Stimulated activated memory B cell treated with anti-CD40 and anti-IgM and Interleukin-4, amounts not matched to agents 10 μg/mL and 1 μg/mL and 100 μg/mL, for 72 hours (primary cell): ENCODE results near the gene TMEM178B.

Experiments
- ATAC-seq: fragments of 150-1000 bp; cut with Tn5 transposase; 2 replicates; pipeline ENCODE4 v1.10.0; 2021
- H3K27ac Mint-ChIP-seq: one replicate; pipeline ENCODE4 v1.8.0; 2022; ENCODE audit warnings: mild to moderate bottlenecking, mixed read lengths
- H3K27me3 Mint-ChIP-seq: one replicate; pipeline ENCODE4 v1.8.0; 2022; ENCODE audit warnings: mixed read lengths
- H3K36me3 Mint-ChIP-seq: one replicate; pipeline ENCODE4 v1.8.0; 2022; ENCODE audit warnings: mixed read lengths
- H3K4me1 Mint-ChIP-seq: one replicate; pipeline ENCODE4 v1.8.0; 2022; ENCODE audit warnings: mixed read lengths
- H3K4me3 Mint-ChIP-seq: one replicate; pipeline ENCODE4 v1.8.0; 2022; ENCODE audit warnings: mild to moderate bottlenecking, moderate library complexity, mixed read lengths
- H3K9me3 Mint-ChIP-seq: one replicate; pipeline ENCODE4 v1.8.0; 2022; ENCODE audit warnings: mixed read lengths

Gene TMEM178B

DNA sequence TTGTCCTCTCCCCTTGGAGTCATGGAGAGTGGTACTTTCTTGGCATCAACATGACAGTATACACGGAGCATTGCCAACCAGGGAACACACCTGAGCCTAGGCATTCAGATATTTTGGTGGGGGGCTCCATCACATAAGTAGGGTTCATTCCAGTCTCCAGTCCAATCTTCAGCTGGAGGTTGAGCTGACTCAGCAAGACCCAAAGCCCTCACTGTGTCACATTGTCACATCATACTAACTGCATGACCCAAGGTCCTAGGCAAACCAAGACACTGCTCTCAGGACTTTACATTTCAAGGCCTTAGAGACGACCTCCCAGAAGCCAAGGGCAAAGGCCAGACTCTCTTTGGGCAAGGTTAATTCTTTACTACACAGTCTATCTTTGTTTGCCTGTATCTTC is 190.1 kb downstream of the TMEM178B start:
- Mint-ChIP-seq H3K4me1 (no peaks in the 10 kb centered on the region), H3K36me3 (peaks cover 2% of the 10 kb centered on the region), H3K27ac (no peak overlapping the region), H3K4me3 (no peak overlapping the region), H3K9me3 (peaks cover 4% of the 10 kb centered on the region), H3K27me3 (peaks cover 11% of the 10 kb centered on the region)
- no peak for ATAC-seq

DNA sequence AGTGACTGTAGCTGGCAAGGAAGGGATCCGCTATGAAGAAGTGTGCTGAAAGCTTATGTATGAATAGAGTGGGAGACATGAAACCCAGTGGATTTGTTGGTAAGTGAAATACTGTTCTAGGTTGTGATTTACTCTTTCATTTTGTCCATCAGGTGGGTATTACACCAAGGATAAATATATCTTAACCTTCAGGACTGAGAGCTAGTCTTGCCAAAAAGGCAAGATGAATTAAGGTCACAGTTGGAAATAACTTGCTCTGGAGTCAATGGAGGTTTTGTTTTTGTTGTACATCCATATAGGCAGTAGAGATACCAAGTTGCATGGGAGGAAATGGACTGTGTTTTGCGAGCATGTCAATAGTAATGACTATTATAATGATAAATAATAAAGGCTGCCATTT is 190.6 kb downstream of the TMEM178B start:
- H3K4me3 Mint-ChIP-seq: no peak overlapping the region
- H3K36me3 Mint-ChIP-seq: no peaks in the 10 kb centered on the region
- no peaks in the 10 kb centered on the region for H3K4me1 Mint-ChIP-seq
- no peak for ATAC-seq
- H3K9me3 Mint-ChIP-seq: peaks cover under 1% of the 10 kb centered on the region
- no peak overlapping the region for H3K27ac Mint-ChIP-seq
- peaks cover 11% of the 10 kb centered on the region for H3K27me3 Mint-ChIP-seq

DNA sequence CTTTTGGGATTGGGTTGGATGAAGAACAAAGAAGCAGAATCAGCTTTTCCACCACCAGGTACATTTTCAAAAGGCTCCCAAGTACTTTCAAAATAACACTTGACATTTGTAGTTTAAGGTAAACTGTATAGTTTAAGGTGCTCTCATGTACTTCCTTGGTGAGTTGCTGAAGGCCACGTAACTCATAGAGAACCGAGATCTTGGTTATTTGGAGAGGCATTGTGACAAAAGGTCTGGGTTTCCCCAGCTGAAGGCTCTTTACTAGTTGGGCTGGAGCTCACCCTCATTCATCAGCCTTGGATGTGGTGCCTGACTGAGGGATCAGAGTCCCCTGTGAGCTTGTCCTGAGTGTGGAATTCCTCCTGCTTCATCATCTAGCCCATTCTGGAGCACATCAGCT is 191.8 kb downstream of the TMEM178B start:
- Mint-ChIP-seq H3K27me3 (peaks cover 11% of the 10 kb centered on the region), H3K9me3 (no peaks in the 10 kb centered on the region), H3K27ac (no peak overlapping the region), H3K36me3 (no peaks in the 10 kb centered on the region), H3K4me3 (no peak overlapping the region), H3K4me1 (no peaks in the 10 kb centered on the region)
- ATAC-seq: no peak

DNA sequence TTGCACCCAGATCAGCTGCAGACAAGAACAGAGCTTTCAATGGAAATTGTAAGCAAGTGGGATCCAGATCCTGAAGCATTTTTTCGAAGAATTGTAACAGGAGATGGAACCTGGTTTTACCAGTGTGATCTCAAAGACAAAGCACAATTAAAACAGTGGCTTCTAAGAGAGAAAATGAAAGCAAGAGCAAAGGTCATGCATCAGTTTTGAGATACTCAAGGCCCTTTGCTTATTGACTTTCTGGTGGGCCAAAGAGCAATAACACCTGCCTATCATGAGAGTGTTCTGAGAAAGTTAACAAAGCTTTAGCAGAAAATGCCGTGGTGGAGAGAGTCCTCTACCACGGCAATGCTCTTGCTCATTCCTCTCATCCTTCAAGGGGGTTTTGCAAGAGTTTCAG is 194.8 kb downstream of the TMEM178B start:
- Mint-ChIP-seq H3K4me1 (no peaks in the 10 kb centered on the region), H3K27ac (no peak overlapping the region), H3K4me3 (no peak overlapping the region), H3K36me3 (no peaks in the 10 kb centered on the region), H3K9me3 (no peaks in the 10 kb centered on the region), H3K27me3 (no peaks in the 10 kb centered on the region)
- ATAC-seq: no peak

DNA sequence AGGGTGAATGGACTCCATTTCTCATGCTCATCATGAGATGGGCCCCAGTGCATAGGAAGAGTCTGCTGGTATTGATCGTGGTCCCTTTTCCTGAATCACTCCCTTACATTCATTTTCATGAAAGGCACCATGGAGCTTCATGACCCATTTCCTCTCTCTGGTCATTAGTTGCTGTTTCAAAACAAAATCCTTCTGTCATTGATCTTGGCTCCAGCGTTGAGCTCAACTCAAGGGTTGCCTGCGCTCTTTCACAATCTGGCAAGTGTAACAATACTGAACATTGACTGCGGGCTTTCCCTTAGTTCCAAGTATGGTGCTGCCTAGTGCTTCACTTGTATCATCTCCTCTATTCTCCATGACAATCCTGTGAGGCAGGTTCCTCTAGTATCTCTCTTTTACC is 197.6 kb downstream of the TMEM178B start:
- no peak for ATAC-seq
- Mint-ChIP-seq H3K4me1 (no peaks in the 10 kb centered on the region), H3K36me3 (no peaks in the 10 kb centered on the region), H3K27me3 (no peaks in the 10 kb centered on the region), H3K9me3 (peaks cover 5% of the 10 kb centered on the region), H3K27ac (no peak overlapping the region), H3K4me3 (no peak overlapping the region)

DNA sequence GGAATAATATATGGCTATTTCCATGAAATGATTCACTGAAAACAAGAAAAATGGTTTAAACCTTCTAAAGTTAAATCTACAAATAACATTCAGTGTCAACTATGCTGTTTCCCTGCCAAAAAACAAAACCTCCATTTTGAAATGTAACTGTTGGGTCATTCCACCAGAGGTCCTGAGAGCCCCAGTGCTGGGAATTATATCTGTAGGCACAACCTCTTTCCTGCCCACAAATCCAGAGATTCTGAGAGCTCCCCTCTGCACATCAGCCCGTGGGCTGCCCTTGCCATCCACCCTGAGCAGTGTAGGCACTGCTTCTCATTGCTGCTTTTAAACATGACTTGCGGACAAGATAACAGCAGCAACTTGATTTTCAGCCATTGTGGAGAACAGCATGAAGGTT is 198.6 kb downstream of the TMEM178B start:
- H3K4me3 Mint-ChIP-seq: no peak overlapping the region
- no peaks in the 10 kb centered on the region for H3K36me3 Mint-ChIP-seq
- no peaks in the 10 kb centered on the region for H3K27me3 Mint-ChIP-seq
- no peak overlapping the region for H3K27ac Mint-ChIP-seq
- H3K4me1 Mint-ChIP-seq: no peaks in the 10 kb centered on the region
- ATAC-seq: no peak
- H3K9me3 Mint-ChIP-seq: peaks cover 5% of the 10 kb centered on the region

DNA sequence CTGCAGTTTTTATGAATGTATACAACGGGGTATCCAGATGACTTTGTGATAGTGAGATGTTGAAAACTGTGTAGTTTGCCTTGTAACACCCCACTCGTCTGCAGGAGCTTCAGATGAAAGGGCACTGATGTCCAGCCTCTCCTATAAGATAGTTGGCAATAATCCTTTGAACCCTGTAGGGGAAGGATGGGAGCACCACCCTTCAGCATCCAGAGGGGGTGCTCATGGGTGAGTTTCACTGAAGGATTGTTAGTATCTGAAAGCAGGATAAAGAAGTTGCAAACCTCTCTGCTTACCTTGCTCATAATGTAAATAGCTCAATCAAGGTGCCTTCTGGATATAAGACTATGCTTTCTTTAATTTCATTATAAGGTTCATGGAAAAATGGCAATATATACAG is 201.5 kb downstream of the TMEM178B start:
- H3K4me1 Mint-ChIP-seq: no peaks in the 10 kb centered on the region
- no peak overlapping the region for H3K4me3 Mint-ChIP-seq
- ATAC-seq: no peak
- H3K27ac Mint-ChIP-seq: no peak overlapping the region
- no peaks in the 10 kb centered on the region for H3K36me3 Mint-ChIP-seq
- no peaks in the 10 kb centered on the region for H3K27me3 Mint-ChIP-seq
- H3K9me3 Mint-ChIP-seq: peaks cover 5% of the 10 kb centered on the region

DNA sequence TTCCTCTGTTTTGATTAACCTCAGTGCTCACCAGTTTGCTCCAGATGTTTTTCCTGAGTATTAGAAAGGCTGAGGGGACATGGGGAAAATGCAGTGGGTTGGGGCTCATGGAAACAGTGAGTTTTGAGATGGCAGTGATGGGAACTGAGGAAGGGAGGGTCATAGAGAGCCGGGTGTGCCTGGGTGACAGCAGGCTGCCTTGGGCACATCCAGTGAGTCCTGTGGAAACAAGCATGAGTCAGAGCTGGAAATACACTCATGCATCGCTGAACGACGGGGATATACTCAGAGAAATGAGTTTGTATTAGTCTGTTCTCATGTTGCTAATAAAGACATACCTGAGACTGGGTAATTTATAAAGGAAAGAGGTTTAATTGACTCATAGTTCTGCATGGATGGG is 202.2 kb downstream of the TMEM178B start:
- H3K36me3 Mint-ChIP-seq: no peaks in the 10 kb centered on the region
- no peak overlapping the region for H3K27ac Mint-ChIP-seq
- H3K27me3 Mint-ChIP-seq: peaks cover 1% of the 10 kb centered on the region
- no peak overlapping the region for H3K4me3 Mint-ChIP-seq
- ATAC-seq: no peak
- H3K9me3 Mint-ChIP-seq: peaks cover 5% of the 10 kb centered on the region
- H3K4me1 Mint-ChIP-seq: no peaks in the 10 kb centered on the region

DNA sequence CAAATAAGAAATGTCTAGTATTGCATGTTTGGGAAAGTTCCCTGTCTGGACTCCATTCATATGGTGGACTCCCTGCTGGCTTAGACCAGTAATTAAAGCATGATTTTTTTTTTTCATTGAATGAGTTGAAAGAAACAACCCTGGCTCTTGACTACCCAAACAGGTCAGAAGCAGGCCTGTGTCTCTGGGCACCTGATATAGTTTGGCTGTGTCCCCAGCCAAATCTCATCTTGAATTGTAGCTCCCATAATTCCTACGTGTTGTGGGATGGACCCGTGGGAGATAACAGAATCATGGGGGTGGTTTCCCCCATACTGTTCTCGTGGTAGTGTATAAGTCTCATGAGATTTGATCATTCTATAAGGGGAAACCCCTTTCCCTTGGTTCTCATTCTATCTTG is 206.2 kb downstream of the TMEM178B start:
- Mint-ChIP-seq H3K4me1 (no peaks in the 10 kb centered on the region), H3K27me3 (peaks cover 14% of the 10 kb centered on the region), H3K27ac (no peak overlapping the region), H3K9me3 (peaks cover 10% of the 10 kb centered on the region), H3K4me3 (no peak overlapping the region), H3K36me3 (no peaks in the 10 kb centered on the region)
- no peak for ATAC-seq

DNA sequence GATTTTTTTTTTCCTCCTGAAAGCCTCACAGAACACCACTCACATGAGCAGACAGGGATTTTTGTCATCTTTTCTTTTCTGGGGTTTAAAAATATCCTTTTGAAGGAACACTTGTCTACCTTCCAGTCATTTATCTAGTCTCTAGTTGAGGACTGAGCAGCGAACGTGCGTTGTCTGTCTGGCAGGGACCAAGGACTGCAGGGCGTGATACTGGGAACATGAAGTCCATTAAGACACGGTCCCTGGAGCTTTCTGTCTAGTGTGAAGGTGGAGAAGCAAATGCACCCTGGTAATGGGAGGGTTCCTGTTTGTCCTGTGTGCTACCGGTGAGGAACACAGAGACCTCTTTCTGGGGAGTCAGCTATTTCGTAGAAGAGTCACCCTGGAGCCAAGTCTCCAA is 207.4 kb downstream of the TMEM178B start:
- no peaks in the 10 kb centered on the region for H3K36me3 Mint-ChIP-seq
- peaks cover 5% of the 10 kb centered on the region for H3K9me3 Mint-ChIP-seq
- H3K4me3 Mint-ChIP-seq: no peak overlapping the region
- no peak for ATAC-seq
- H3K27me3 Mint-ChIP-seq: peaks cover 14% of the 10 kb centered on the region
- H3K27ac Mint-ChIP-seq: no peak overlapping the region
- no peaks in the 10 kb centered on the region for H3K4me1 Mint-ChIP-seq

DNA sequence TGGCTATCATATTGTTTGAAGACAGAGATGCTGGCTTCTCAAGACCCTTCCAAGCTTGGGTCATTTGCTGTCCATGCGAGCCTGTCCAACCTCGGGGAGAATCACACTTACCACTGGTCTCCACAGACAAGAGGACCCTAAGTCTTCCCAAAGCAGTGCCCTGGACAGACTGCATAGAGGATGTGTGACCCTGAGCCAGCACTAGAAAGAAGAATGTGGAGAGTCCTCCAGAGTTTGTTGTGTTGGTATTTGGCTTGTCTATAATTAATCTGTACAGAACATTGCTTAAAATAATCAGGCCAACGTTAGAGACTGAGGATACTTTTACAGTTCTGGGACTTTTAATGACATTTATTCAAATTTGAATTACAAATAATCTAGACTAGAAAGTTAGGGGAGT is 212.7 kb downstream of the TMEM178B start:
- no peak overlapping the region for H3K4me3 Mint-ChIP-seq
- no peaks in the 10 kb centered on the region for H3K36me3 Mint-ChIP-seq
- no peak for ATAC-seq

DNA sequence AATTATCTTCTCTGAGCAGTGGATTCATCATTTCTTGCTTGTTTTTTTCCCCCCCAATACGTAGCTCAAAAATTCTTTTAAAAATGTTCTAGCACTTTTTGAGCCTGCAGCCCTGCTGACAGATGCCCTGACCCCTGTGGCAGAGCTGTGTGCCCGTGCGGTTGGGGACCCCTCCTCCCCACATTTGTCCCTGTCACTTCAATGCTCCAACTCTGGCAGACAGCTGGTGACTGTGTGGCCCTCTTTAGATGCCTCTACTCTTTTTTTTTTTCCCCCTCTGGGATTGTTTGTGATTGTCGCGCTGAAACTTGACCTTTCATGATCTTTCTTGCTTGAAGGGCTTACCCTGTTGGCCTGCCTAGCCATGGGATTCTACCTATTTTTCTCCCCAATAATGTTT is 214.1 kb downstream of the TMEM178B start:
- Mint-ChIP-seq H3K4me3 (no peak overlapping the region), H3K9me3 (no peaks in the 10 kb centered on the region), H3K27me3 (peaks cover 24% of the 10 kb centered on the region), H3K4me1 (no peaks in the 10 kb centered on the region), H3K36me3 (no peaks in the 10 kb centered on the region), H3K27ac (no peak overlapping the region)
- ATAC-seq: no peak

More for the DNA sequence above, 212.7 kb downstream of the TMEM178B start:
- Mint-ChIP-seq H3K9me3 (peaks cover 1% of the 10 kb centered on the region), H3K27me3 (peaks cover 31% of the 10 kb centered on the region), H3K4me1 (no peaks in the 10 kb centered on the region), H3K27ac (no peak overlapping the region)

DNA sequence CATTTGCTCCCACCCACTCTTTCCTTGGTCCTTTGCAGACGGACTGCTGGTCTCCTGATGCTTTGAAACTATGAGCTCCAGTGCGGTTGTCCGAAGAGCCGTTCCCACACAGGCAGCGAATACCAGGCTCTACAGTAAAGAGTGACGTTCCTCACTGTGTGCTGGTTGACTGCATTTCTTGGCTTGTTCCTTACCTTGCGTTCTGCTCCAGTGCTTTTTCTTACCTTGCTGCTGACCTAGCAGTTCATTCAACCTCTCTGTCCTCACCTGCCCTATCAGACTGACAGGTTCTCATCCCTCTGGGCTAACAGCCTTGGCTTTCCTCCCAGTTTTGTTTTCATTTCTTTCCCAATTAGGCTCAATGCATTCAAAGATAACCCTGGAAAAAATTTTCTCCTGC is 214.8 kb downstream of the TMEM178B start:
- H3K4me1 Mint-ChIP-seq: no peaks in the 10 kb centered on the region
- no peak overlapping the region for H3K27ac Mint-ChIP-seq
- H3K36me3 Mint-ChIP-seq: no peaks in the 10 kb centered on the region
- no peak overlapping the region for H3K4me3 Mint-ChIP-seq
- H3K9me3 Mint-ChIP-seq: no peaks in the 10 kb centered on the region
- H3K27me3 Mint-ChIP-seq: peaks cover 24% of the 10 kb centered on the region
- ATAC-seq: no peak

DNA sequence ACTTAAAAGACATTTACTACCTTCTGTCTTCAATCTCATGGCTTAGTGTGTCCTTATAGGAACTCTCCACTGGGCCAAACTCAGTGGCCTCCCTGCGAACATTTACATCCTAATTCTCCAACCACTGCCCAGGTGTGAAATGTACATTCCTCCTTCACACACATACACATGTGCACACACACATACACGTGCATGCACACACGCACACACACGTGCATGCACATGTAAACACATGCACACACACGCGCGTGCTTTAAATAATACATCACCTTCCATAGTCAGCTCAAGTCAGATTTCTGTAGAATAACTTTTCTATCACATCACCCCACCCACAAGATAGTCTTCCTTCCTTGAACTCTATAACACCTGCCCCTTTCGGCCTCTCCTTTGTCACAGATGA is 216.5 kb downstream of the TMEM178B start:
- Mint-ChIP-seq H3K4me1 (no peaks in the 10 kb centered on the region), H3K9me3 (no peaks in the 10 kb centered on the region), H3K4me3 (no peak overlapping the region), H3K36me3 (no peaks in the 10 kb centered on the region), H3K27me3 (peaks cover 24% of the 10 kb centered on the region), H3K27ac (no peak overlapping the region)
- ATAC-seq: no peak

DNA sequence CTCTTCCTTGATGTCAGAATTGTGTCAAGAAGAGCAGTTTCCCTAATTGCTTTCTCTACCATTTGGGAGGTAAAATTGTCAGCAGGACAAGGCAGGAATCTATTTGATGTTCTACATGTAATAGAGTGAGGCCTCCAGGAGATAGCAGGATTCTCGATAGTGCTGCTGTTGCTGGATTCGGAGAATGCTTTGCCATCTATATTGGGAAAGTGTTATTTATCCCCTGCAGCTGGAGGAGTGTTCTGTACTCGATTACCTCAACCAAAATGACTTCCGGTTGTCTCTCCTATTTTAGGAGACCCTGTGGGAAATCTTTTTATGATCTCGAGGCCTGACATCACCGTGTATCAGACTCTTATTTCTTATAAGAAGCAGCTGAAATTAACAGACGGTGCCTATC is 217.1 kb downstream of the TMEM178B start:
- Mint-ChIP-seq H3K4me3 (no peak overlapping the region), H3K4me1 (no peaks in the 10 kb centered on the region), H3K27ac (no peak overlapping the region), H3K27me3 (peaks cover 24% of the 10 kb centered on the region), H3K9me3 (no peaks in the 10 kb centered on the region), H3K36me3 (no peaks in the 10 kb centered on the region)
- no peak for ATAC-seq

DNA sequence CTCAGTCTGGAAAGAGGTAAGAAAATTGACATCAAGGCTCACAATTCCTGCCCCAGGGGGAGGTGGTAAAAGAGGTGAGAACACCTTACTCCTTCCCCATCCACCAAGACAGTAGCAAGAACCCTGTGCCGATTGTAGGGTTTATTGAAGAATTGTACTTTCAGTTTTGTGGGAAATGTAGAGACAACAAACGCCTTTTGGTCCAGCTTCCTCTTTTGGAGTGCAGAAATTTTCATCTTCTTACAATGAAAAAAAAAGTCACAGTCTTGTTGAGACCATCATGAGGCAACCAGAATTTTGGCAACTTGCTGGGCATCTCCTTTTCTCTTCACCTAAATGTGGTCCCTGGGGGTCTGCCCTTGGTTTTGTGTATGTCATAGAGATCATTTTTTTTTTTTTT is 217.7 kb downstream of the TMEM178B start:
- Mint-ChIP-seq H3K27me3 (peaks cover 24% of the 10 kb centered on the region), H3K4me3 (no peak overlapping the region), H3K9me3 (no peaks in the 10 kb centered on the region), H3K4me1 (no peaks in the 10 kb centered on the region), H3K27ac (no peak overlapping the region), H3K36me3 (no peaks in the 10 kb centered on the region)
- no peak for ATAC-seq

DNA sequence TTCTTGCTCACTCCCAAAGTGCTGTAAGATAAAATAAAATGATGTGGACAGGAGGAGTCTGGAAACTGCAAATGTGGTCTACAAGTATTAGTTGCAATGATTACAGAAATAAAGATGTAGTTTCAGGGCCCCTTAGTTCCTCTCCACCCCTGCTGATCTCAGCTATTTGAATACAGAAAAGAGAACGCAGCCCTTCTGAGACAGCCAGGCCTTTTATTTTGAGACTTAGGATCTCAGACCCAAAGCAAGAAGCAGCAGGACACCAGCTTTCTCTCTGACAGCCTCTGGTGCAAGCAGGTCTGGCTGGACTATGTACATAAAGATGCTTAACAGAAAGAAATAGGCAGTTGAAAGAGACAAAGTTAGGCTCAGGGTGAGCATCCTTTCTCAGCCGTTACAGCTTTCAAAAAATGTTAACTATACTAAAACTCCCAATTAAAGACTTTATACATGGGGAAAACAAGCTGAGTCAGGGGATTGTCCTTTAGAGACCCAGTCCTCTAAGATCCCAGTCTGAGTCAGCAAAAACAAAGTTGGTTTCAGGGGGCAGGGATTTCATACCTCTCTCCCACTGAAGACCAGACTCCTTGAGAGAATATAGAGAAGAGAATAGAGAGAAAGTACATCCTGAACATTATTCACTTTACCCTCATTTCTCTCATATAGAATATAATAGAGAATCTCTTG is 220.4 kb downstream of the TMEM178B start:
- no peak for ATAC-seq
- H3K4me3 Mint-ChIP-seq: no peak overlapping the region
- H3K9me3 Mint-ChIP-seq: no peaks in the 10 kb centered on the region
- H3K27ac Mint-ChIP-seq: no peak overlapping the region
- no peaks in the 10 kb centered on the region for H3K4me1 Mint-ChIP-seq
- no peaks in the 10 kb centered on the region for H3K36me3 Mint-ChIP-seq
- no peaks in the 10 kb centered on the region for H3K27me3 Mint-ChIP-seq
